ENCODE results near the gene PTK6.

PTK6 gene

DNA sequence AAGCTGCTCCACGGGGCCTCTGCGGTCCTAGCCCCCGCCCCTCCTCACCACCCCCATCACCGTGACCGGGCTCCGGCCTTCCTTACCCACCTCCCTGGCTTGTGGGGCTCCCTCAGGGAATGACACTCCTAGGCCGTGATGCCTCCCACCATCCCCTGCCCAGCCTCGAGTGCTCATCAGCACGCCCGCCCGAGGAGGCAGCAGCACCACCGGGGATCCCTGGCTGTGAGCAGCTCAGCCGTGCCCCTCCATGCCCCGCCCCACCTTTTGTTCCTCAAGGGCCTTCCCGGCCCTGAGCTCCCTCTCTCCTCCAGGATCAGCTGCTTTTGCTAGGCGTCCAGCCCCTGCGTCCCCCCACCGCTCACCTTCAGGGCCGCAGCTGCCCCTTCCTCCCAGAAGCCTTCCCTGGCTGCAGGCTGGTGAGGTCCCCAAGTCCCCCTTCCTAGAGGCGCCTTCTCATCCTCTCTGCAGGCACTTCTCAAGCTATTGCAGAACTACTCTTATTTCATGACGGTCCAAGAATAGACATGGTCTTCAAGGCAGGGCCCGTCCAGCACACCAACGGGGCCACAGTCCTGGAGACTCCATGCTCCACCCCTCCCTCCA, 19.8 kb upstream of the PTK6 start:
- DNase-seq: no peak

DNA sequence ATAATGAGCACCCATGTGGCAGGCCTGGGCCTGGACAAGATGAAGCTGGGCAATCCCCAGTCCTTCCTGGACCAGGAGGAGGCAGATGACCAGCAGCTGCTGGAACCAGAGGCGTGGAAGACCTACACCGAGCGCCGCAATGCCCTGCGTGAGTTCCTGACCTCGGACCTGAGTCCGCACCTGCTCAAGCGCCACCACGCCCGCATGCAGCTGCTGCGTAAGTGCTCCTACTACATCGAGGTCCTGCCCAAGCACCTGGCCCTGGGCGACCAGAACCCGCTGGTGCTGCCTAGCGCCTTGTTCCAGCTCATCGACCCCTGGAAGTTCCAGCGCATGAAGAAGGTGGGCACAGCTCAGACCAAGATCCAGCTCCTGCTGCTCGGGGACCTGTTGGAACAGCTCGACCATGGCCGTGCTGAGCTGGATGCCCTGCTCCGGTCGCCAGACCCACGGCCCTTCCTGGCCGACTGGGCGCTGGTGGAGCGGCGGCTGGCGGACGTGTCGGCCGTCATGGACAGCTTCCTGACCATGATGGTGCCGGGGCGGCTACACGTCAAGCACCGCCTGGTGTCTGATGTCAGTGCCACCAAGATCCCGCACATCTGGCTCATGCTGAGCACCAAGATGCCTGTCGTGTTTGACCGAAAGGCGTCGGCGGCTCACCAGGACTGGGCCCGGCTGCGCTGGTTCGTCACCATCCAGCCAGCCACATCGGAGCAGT, 18.6 kb upstream of the PTK6 start:
- DNase-seq: no peak

GRCh38 chr20:63554361-63555278, 17.4 kb upstream of the PTK6 start:
- no peak for DNase-seq

- DNase-seq: peak; percentile 19
Observed at GRCh38 chr20:63553933-63554290, 16.7 kb upstream of the PTK6 start, which contains the start of gene FNDC11. TSS of gene FNDC11 (plus strand) at chr20:63554159. CDS start at chr20:63555664, 1,505 bp downstream.

GRCh38 chr20:63553251-63553932, 16.2 kb upstream of the PTK6 start:
- DNase-seq: peak; percentile 80

DNA sequence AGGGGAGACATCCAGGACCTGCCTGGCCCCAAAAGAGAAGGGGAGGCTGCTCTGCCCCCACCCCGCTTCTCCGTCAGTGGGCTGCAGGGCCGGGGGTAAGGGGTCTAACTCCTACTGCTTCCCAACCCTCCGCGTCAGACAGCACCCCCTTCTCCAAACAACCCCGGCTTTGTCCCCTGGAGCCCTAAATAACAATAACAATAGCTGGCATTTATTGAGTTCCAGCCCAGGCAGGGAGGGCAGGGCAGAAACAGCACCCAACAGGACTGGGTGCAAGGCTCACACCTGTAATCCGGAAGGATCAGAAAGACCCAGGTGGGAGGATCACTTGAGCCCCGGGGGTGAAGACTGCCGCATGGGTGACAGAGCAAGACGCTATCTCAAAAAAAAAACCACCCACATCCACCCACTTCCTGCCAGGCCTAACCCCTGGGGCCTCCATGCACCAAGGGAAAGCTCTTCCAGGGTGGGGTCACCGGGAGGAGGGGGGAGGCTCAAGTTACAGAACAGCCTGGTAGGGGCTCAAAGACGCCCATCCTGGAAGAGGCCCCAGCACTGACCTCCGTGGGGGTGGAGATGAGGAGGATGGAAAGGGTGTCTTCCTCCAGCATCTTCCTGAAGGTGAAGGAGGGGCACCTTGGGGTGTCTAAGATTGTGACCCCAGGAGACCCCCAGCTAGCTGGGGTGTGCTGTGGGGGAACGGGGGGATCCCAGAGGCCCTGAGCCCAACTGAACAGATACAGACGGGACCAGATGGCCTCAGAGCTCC, 15.5 kb upstream of the PTK6 start:
- DNase-seq: peak; percentile 62

DNA sequence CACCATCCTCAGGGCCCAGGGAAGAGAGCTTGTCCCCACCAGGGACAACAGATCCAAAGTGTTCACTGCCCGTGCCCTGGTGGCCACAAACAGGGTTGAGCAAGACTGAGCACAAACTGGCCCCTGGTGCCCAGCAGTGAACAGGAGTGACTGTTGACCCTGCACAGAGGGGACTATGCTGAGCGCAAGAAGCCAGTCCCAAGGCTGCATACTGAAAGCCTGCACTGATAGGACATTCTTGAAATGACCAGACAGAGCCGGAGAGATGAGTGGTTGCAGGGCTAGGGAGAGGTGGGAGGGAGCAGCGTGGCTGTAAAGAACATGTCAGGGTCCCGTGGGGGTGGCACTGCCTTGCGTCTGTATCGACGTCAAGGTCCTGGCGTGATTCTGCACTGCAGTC, 13.9 kb upstream of the PTK6 start:
- DNase-seq: no peak

DNA sequence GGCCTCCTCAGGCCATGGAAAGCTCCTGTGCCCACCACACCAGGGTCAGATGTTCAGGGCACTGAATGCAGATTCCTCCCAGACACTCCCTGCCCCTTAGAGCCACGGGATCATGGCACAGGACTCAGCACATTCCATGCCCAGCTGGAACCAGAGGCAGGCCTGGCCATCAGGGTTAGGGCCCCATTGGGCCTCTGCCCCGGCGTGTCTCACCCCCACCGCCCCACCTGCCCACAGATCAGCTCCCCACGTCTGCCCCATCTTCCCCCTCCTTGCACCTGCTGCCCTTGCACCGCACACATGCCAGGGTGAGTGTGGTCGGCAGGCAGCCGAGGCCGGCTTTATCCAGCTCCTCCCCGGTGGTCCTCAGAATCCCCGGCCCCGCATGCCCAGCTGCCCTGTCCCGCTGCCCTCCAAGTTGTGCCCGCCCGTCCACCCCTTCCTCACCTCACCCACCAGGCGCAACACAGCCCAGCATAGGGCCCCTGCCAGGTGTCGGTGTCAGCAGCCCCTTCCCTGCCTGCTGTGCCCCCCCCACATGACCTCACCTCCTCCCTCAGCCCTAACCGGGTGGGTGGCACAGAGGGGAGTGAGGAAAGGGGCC, 12.6 kb upstream of the PTK6 start:
- DNase-seq: no peak

DNA sequence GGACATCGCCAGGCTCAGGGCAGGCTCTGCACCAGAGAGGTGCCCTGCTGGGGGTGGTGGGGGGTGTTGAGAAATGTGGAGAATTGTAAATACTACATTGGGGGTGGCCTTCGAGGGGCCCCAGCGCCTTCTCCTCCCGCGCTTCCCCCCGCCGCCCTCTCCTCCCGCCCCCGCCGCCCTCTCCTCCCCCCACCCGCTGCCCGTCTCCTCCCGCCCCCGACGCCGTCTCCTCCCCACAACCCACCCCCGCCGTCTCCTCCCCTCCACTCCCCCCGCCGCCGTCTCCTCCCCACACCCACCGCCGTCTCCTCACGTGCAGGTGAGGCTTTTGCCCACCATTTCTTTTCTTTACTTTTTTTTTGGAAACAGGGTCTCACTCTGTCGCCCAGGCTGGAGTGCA, 11.8 kb upstream of the PTK6 start:
- DNase-seq: no peak

- no peak for DNase-seq
Observed at GRCh38 chr20:63548542-63548941, 11.4 kb upstream of the PTK6 start.

- no peak for DNase-seq
Observed at GRCh38 chr20:63547725-63548480, 10.7 kb upstream of the PTK6 start, which contains the start of gene SRMS. TSS of gene SRMS (minus strand) at chr20:63547749. CDS start at chr20:63547463, 286 bp downstream.

DNA sequence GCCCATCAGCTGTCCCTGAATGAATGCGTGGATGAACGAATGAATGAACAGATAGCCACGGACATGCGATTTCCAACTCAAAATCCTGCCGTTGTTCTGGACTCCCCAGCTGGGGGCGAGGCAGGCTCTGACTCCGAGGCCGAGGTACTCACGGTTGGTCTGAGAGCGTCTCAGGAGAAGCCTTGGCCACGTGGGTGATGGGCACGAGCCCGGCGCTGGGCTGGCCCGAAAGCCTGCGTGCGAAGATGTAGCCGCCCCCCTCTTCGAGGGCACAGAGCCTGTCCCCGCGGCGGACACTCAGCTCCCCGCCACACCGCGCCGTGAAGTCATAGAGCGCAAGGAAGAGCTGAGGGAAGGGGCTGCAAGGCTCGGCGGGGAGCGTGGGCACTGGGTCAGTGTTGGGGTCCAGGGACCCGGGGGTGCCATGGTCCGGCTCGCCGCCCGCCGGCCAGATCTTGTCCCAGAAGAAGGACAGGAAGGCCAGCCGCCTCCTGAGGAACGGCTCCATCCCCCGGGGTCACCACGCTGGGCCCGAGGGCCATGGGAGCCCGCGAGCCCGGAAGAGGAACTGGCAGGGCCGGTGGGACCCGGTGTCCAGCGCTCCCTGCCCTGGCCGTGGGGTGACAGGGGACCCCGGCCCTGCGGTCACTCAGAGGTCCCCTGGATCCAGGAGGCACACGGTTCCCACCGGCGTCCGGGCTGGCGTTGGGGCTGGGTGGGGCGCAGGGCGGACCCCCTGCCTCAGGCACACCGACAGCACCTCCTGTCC, 10.0 kb upstream of the PTK6 start:
- DNase-seq: no peak

DNA sequence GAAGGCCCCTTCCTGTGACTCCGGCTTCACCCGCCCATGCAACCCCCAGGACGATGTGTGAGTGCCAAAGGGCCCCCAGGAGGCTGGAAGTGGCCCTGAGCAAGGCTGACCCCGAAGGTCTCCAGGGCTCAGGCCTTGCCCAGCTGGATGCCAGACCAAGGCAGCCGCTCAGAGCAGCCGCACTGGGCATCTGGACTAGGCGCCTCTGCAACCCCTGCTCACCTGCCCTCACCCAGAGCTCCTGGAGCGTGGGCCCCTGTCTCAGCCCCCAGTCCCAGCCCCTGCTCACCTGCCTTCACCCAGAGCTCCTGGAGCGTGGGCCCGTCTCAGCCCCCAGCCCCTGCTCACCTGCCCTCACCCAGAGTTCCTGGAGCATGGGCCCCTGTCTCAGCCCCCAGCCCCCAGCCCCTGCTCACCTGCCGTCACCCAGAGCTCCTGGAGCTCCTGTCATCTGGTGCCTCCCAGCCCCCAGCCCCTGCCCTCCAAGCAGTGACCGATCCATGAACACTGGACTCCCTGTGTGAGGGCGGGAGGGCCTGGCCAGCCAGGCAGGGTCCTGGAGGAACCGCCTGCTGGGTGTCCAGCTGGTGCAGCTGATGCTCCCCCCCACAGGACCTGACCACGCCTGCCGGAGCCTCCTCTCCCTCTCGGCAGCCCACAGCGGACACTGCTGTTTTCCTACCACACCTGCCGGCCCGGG, 9.2 kb upstream of the PTK6 start:
- DNase-seq: no peak

DNA sequence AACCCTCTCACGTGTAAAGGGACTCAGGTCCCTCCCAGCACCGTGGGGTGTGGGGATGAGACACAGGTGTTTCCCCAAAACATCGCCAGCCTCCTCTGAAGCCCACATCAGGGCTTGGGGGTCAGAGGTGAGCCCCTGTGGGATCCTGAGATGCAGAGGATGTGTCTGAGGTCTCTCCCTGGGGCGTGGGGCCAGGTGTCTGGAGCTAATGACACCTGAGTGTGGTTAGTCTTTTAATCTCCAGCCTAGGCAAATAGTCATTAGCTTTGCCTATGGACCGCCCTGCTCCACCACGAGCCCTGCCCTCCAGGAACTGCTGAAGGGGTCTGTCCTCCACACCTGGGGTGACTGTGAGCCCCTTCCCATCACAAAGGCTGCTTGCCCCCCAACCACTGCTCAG, 8.6 kb upstream of the PTK6 start:
- DNase-seq: no peak

DNA sequence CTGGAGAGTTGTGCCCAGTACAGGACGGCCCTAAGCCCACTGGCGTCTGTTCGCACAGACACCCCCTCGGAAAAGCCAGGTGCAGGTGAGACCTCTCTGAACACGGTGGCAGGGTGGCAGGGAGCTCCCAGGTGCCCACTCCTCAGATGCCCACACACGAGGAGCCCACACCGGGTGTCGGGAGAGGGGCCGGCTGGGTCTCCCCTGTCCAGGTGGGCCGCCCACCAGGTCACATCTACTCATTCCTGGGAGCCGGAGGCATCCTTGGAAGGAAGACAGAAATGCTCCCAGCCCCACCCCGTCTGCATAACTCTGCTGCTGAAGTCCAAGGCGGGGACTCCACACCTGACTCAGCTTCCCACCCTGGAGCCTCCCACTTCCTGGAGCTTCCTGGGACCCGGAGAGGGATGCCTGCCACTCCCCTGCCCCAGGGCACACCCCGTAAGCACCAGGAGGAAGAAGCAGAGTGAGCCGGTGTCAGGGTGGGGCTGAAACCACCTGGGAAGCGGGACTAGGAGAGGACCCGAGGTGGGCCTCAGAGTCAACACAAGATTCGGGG, 7.9 kb upstream of the PTK6 start:
- no peak for DNase-seq

DNA sequence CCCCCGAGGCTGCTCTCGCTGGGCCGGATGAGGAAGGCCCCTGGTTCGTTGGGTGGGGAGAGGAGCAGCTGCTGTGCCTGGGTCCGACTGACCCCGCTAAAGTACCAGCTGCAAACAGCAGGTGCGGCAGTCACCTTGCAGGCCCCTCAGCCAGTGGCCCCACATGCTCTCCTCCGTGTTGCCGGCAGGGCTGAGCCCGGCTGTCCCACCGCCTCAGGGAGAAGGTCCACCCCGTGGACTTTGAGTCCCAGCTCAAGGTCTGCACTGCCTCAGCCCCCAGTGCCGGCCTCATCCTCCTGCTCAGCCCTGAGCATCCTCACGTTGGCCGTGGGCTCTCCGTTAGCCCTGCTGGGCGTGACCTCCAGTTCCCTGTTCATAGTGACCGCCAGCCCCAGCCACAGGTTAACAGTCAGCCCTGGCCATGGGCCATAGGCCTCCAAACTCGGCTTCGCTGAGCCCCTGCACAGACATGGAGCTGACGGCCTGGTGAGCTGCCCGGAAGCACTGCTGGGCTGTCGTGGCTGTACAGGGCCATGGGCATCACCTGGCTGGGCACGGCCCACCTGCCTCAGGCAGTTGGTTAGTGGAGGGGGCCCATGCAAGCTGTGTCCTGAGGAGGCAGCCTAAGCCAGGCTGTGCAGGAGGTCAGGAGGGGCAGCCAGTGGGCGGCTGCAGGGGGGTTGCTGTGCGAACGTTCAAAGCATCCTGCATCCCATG, 7.2 kb upstream of the PTK6 start:
- no peak for DNase-seq

DNA sequence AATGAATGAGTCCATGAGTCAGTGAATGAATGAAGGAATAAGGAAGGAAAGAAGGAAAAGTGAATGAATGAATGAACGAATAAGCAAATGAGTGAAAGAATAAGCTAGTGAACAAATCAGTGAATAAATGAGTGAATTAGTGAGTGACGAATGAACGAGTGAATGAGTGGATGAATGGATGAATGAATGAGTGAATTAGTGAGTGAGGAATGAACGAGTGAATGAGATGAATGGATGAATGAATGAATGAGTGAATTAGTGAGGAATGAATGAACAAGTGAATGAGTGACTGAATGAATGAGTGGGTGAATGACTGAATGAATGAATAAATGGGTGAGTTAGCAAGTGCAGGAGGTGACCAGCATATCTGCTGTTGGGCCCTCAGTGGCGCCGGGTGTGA, 6.6 kb upstream of the PTK6 start:
- DNase-seq: no peak

- DNase-seq: no peak
Observed at GRCh38 chr20:63543131-63543530, 6.0 kb upstream of the PTK6 start.

GRCh38 chr20:63542696-63543095, 5.5 kb upstream of the PTK6 start:
- DNase-seq: no peak
